HEK293 (cell line): ENCODE results near the gene C3orf33.

Source experiments
- CTCF ChIA-PET: fragments of 350-600 bp; formaldehyde crosslinking; extraction: SDS; loops from one replicate; lab custom pipeline; 2021; ENCODE audit warnings: antibody characterized with exemption; lab: Yijun Ruan, JAX
- POLR2A ChIA-PET: fragments of 300-600 bp; formaldehyde crosslinking; extraction: SDS; loops from one replicate; lab custom pipeline; 2020; ENCODE audit warnings: antibody characterized with exemption, inconsistent platforms; lab: Yijun Ruan, JAX
- H3K27ac ChIP-seq: fragments of 200-500 bp; sonication (Bioruptor generic); 2 replicates; pipeline ENCODE4 v1.5.1; 2014; ENCODE audit warnings: low read depth, low read length, control low read depth, inconsistent platforms; ENCODE audit errors: extremely low read depth
- H3K36me3 ChIP-seq, 2 experiments: fragments of 200-500 bp in 1 of 2; sonication (Bioruptor generic) in 1 of 2; 1 replicate in 1 of 2; 2 replicates in 1 of 2; pipeline ENCODE4 v1.5.1; 2014 to 2017; ENCODE audit warnings: inconsistent platforms in 2 of 2, low read length in 2 of 2; ENCODE audit not compliant: control insufficient read depth in 2 of 2, insufficient read depth in 1 of 2
- H3K4me1 ChIP-seq: fragments of 200-500 bp; sonication (Bioruptor generic); 2 replicates; pipeline ENCODE4 v1.5.1; 2014; ENCODE audit warnings: mild to moderate bottlenecking, low read length, inconsistent platforms; ENCODE audit not compliant: control insufficient read depth, insufficient read depth
- H3K4me3 ChIP-seq: 2 replicates; pipeline ENCODE4 v1.5.1; 2011; ENCODE audit warnings: low read depth, mild to moderate bottlenecking, control low read depth, low read length, moderate library complexity
- H3K9me3 ChIP-seq: fragments of 200-500 bp; sonication (Bioruptor generic); 2 replicates; pipeline ENCODE4 v1.5.1; 2014; ENCODE audit warnings: low read depth, low read length, inconsistent platforms; ENCODE audit not compliant: control insufficient read depth, insufficient read depth
- IKZF3 ChIP-seq: fragments of 450-650 bp; IDR thresholded peaks from 2 replicates; pipeline ENCODE4 v1.5.0; 2018; ENCODE audit warnings: missing biosample characterization, mild to moderate bottlenecking, missing genetic modification characterization, moderate library complexity
- KLF1 ChIP-seq: fragments of 450-650 bp; formaldehyde crosslinking; IDR thresholded peaks from 2 replicates; pipeline ENCODE4 v1.5.1; 2016; ENCODE audit warnings: missing biosample characterization, missing genetic modification characterization
- SETDB1 ChIP-seq: IDR thresholded peaks from one replicate; pipeline ENCODE4 v1.6.1; 2017; ENCODE audit warnings: mild to moderate bottlenecking, low read length, moderate library complexity, mixed read lengths; ENCODE audit not compliant: insufficient read length
- TRIM28 ChIP-seq: IDR thresholded peaks from 2 replicates; pipeline ENCODE4 v1.6.1; 2011; ENCODE audit warnings: low read length, control low read depth, borderline replicate concordance
- YY1 ChIP-seq: fragments of 450-650 bp; formaldehyde crosslinking; IDR thresholded peaks from 2 replicates; pipeline ENCODE4 v1.5.1; 2018; ENCODE audit warnings: missing biosample characterization, missing genetic modification characterization
- ZBTB20 ChIP-seq: fragments of 450-650 bp; formaldehyde crosslinking; IDR thresholded peaks from 2 replicates; pipeline ENCODE4 v1.5.1; 2016; ENCODE audit warnings: missing biosample characterization, missing genetic modification characterization
- ZNF138 ChIP-seq: fragments of 450-650 bp; formaldehyde crosslinking; IDR thresholded peaks from 2 replicates; pipeline ENCODE4 v1.5.1; 2016; ENCODE audit warnings: missing biosample characterization, missing genetic modification characterization, borderline replicate concordance
- ZNF221 ChIP-seq: fragments of 450-650 bp; formaldehyde crosslinking; IDR thresholded peaks from 2 replicates; pipeline ENCODE4 v1.5.1; 2017; ENCODE audit warnings: missing biosample characterization, missing genetic modification characterization, borderline replicate concordance
- ZNF23 ChIP-seq: fragments of 450-650 bp; formaldehyde crosslinking; IDR thresholded peaks from 2 replicates; pipeline ENCODE4 v1.5.1; 2016; ENCODE audit warnings: missing biosample characterization, missing genetic modification characterization, borderline replicate concordance
- ZNF555 ChIP-seq: fragments of 450-650 bp; formaldehyde crosslinking; conservative IDR thresholded peaks from 2 replicates; pipeline ENCODE4 v1.5.1; 2017; ENCODE audit warnings: missing biosample characterization, mild to moderate bottlenecking, missing genetic modification characterization, inconsistent platforms
- ZNF558 ChIP-seq: fragments of 450-650 bp; formaldehyde crosslinking; IDR thresholded peaks from 2 replicates; pipeline ENCODE4 v1.5.1; 2016; ENCODE audit warnings: missing biosample characterization, missing genetic modification characterization
- ZNF626 ChIP-seq: fragments of 450-650 bp; sonication (Bioruptor Pico); formaldehyde crosslinking; IDR thresholded peaks from 2 replicates; pipeline ENCODE4 v1.5.1; 2018; ENCODE audit warnings: missing biosample characterization, missing genetic modification characterization, inconsistent platforms
- ZNF837 ChIP-seq: fragments of 450-650 bp; formaldehyde crosslinking; IDR thresholded peaks from 2 replicates; pipeline ENCODE4 v1.5.1; 2016; ENCODE audit warnings: missing biosample characterization, missing genetic modification characterization
- TF ChIP-seq, protein P1 (sequence below): fragments of 450-650 bp; formaldehyde crosslinking; optimal IDR thresholded peaks from 2 replicates; pipeline ENCODE3; 2016; ENCODE audit warnings: missing biosample characterization, mild to moderate bottlenecking, missing genetic modification characterization
- TF ChIP-seq, protein P2 (sequence below): fragments of 450-650 bp; formaldehyde crosslinking; IDR thresholded peaks from 2 replicates; pipeline ENCODE4 v1.5.1; 2016; ENCODE audit warnings: missing biosample characterization, missing genetic modification characterization, borderline replicate concordance
- TF ChIP-seq, protein P3 (sequence below): fragments of 450-650 bp; formaldehyde crosslinking; IDR thresholded peaks from 2 replicates; pipeline ENCODE4 v1.5.1; 2016; ENCODE audit warnings: missing biosample characterization, missing genetic modification characterization

The C3orf33 gene

DNA sequence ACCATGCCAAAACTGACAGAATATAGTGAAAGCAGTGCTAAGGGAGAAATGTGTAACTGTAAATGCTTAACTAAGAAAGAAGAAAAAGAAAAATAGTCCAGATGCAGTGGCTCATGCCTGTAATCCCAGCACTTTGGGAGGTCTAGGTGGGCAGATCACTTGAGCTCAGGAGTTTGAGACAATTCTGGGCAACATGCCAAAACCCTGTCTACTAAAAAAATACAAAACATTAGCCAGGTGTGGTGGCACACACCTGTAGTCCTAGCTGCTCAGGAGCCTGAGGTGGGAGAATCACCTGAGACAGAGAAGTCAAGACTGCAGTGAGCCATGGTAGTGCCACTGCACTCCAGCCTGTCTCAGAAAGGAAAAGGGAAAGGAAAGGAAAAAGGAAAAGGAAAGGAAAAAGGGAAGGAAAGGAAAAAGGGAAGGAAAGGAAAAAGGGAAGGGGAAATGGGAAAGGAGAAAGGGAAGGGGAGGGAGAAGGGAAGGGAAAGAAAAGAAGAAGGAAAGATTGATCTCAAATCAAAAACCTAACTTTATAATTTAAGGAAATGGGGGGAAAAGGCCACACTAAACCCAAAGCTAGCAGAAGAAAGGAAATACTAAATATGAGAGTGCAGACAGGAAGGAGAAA is 20.3 kb downstream of the C3orf33 start (continued):
- TF ChIP-seq TRIM28: no peak
- TF ChIP-seq, protein P1, sequence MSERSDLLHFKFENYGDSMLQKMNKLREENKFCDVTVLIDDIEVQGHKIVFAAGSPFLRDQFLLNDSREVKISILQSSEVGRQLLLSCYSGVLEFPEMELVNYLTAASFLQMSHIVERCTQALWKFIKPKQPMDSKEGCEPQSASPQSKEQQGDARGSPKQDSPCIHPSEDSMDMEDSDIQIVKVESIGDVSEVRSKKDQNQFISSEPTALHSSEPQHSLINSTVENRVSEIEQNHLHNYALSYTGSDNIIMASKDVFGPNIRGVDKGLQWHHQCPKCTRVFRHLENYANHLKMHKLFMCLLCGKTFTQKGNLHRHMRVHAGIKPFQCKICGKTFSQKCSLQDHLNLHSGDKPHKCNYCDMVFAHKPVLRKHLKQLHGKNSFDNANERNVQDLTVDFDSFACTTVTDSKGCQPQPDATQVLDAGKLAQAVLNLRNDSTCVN: no peak
- peak; percentile 47; the same call in 1 of the 2 replicates for TF ChIP-seq IKZF3
- TF ChIP-seq, protein P2, sequence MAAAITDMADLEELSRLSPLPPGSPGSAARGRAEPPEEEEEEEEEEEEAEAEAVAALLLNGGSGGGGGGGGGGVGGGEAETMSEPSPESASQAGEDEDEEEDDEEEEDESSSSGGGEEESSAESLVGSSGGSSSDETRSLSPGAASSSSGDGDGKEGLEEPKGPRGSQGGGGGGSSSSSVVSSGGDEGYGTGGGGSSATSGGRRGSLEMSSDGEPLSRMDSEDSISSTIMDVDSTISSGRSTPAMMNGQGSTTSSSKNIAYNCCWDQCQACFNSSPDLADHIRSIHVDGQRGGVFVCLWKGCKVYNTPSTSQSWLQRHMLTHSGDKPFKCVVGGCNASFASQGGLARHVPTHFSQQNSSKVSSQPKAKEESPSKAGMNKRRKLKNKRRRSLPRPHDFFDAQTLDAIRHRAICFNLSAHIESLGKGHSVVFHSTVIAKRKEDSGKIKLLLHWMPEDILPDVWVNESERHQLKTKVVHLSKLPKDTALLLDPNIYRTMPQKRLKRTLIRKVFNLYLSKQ: no peak
- TF ChIP-seq, all 188 proteins: peak for 3

DNA sequence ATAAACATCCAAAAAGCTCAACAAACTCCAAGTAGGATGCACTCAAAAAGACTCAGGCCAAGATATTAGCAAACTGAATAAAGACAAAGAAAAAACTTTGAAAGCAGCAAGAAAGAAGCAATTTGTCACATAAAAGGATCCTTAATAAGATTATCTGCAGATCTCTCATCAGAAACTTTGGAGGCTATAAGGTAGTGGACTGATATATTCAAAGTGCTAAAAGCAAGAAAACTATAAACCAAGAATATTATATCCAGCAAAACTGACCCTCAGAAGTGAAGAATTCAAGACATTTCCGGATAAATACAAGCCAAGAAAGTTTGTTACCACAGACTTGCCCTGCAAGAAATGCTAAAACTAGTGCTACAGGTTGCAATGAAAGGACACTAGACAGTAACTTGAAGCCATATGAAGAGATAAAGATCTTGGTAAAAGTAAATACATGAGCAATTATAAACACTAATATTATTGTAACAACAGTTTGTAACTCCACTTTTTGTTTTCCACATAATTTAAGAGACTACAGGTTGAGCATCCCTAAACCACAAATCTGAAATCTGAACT is 23.6 kb downstream of the C3orf33 start:
- Histone ChIP-seq H3K4me3 (no peak overlapping the region), H3K36me3 (no peaks in the 10 kb centered on the region; a peak in 1 of 3 replicates), H3K4me1 (no peaks in the 10 kb centered on the region), H3K9me3 (no peaks in the 10 kb centered on the region), H3K27ac (no peak overlapping the region)
- TF ChIP-seq ZBTB20 (tag by site-specific recombination): no peak
- TF ChIP-seq SETDB1: peak; percentile 91
- ChIA-PET POLR2A (no interaction called here), CTCF (no interaction called here)

DNA sequence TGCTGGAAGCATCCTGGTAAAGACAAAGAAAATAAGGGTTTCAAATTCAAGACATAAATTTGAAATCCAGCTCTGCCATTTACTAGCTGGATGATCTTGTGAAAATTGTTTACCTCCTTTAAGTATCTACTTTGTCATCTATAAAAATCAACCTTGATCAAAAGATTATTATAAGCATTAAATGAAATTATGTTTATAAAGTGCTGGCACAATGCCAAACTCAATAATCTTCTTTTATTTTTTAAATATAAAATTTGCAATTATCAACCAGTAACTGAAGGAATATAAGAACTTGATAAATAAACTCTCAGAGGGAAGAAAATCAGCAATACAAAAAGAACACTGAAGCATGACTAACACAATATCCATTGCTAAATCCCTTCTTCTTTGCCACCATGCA is 25.8 kb downstream of the C3orf33 start:
- no peak for TF ChIP-seq ZNF221 (tag by site-specific recombination)
- no peak for TF ChIP-seq ZNF23 (tag by site-specific recombination)
- Histone ChIP-seq H3K36me3 (no peaks in the 10 kb centered on the region; a peak in 1 of 3 replicates), H3K4me1 (no peaks in the 10 kb centered on the region), H3K9me3 (no peaks in the 10 kb centered on the region), H3K27ac (no peak overlapping the region), H3K4me3 (no peak overlapping the region)
- POLR2A ChIA-PET: no interaction called here
- CTCF ChIA-PET: interaction anchor here (0.5 to 0.6 kb wide), 3 partner anchors 58 to 1763 kb away, joined by 3 read pairs; no protein-coding TSS in a partner anchor

DNA sequence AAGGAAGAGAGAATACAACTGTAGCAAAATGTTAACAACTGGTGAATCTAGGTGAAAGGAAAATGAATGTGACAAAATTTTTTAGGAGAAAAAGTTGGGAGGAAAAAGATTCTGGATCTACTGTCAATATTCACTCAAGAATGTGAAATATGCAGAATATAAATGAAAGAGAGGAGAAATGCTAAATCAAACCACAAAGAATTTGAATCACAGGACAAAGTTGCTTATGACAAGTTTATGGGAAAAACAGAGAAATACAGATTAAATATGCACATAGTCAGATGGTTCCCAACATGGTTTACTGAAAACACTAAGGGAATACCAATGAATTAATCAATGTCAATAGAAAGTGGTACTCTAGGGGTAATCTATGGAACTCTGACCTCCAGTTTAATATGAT is 27.6 kb downstream of the C3orf33 start:
- POLR2A ChIA-PET: no interaction called here
- TF ChIP-seq ZNF138: no peak
- no peak for TF ChIP-seq KLF1 (tag by site-specific recombination)
- TF ChIP-seq ZNF837 (tag by site-specific recombination): no peak
- TF ChIP-seq YY1 (tag by site-specific recombination): no peak
- no peak for TF ChIP-seq ZNF558
- no peak for TF ChIP-seq ZNF555 (tag by site-specific recombination)
- TF ChIP-seq TRIM28: no peak
- no peak for TF ChIP-seq ZNF626 (tag by site-specific recombination)
- TF ChIP-seq IKZF3: no peak
- TF ChIP-seq, protein P3, sequence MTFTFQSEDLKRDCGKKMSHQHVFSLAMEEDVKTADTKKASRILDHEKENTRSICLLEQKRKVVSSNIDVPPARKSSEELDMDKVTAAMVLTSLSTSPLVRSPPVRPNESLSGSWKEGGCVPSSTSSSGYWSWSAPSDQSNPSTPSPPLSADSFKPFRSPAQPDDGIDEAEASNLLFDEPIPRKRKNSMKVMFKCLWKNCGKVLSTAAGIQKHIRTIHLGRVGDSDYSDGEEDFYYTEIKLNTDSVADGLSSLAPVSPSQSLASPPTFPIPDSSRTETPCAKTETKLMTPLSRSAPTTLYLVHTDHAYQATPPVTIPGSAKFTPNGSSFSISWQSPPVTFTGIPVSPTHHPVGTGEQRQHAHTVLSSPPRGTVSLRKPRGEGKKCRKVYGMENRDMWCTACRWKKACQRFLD (tag by site-specific recombination): no peak
- Histone ChIP-seq H3K4me3 (no peak overlapping the region), H3K9me3 (no peaks in the 10 kb centered on the region), H3K4me1 (no peaks in the 10 kb centered on the region), H3K36me3 (peaks cover 0 to 3% of the 10 kb centered on the region in 2 experiments; a peak in 2 of 3 replicates), H3K27ac (no peak overlapping the region)
- CTCF ChIA-PET: no interaction called here
